SK-N-MC (cell line): ENCODE results near the gene CCDC88C.

Experiments
- DNase-seq: peaks from one replicate; pipeline ENCODE4 v3.0.0-alpha.2; 2011; ENCODE audit warnings: low read depth, low spot score
- H3K27ac ChIP-seq: fragments of 200-600 bp; sonication (generic); 2 replicates; pipeline ENCODE4 v1.5.1; 2016; ENCODE audit warnings: mixed run types
- H3K36me3 ChIP-seq: fragments of 200-600 bp; sonication (generic); 2 replicates; pipeline ENCODE4 v1.6.1; 2017; ENCODE audit warnings: antibody characterized with exemption, low read length, mixed read lengths; ENCODE audit not compliant: insufficient read depth
- H3K4me3 ChIP-seq: fragments of 200-600 bp; sonication (generic); 2 replicates; pipeline ENCODE4 v1.5.1; 2016
- H3K9ac ChIP-seq: fragments of 200-600 bp; sonication (generic); 2 replicates; pipeline ENCODE4 v1.8.0; 2017; ENCODE audit warnings: mixed run types, mixed read lengths; ENCODE audit not compliant: insufficient read length
- H3K9me3 ChIP-seq: fragments of 200-600 bp; sonication (generic); 2 replicates; pipeline ENCODE4 v1.6.1; 2017; ENCODE audit warnings: low read depth, mild to moderate bottlenecking, antibody characterized with exemption, low read length, moderate library complexity, mixed read lengths
- EZH2 ChIP-seq: fragments of 200-600 bp; sonication (generic); IDR thresholded peaks from one replicate; pipeline ENCODE4 v1.6.1; 2017; ENCODE audit warnings: antibody characterized with exemption
- FOXP2 ChIP-seq: optimal IDR thresholded peaks from 2 replicates; pipeline ENCODE3; 2011; ENCODE audit warnings: mild to moderate bottlenecking, moderate library complexity; ENCODE audit not compliant: insufficient read depth; ENCODE audit errors: extremely low read length, control extremely low read depth
- POLR2AphosphoS5 ChIP-seq: IDR thresholded peaks from 2 replicates; pipeline ENCODE4 v1.6.1; 2012; ENCODE audit warnings: mild to moderate bottlenecking, low read depth, low read length, borderline replicate concordance

CCDC88C gene

DNA sequence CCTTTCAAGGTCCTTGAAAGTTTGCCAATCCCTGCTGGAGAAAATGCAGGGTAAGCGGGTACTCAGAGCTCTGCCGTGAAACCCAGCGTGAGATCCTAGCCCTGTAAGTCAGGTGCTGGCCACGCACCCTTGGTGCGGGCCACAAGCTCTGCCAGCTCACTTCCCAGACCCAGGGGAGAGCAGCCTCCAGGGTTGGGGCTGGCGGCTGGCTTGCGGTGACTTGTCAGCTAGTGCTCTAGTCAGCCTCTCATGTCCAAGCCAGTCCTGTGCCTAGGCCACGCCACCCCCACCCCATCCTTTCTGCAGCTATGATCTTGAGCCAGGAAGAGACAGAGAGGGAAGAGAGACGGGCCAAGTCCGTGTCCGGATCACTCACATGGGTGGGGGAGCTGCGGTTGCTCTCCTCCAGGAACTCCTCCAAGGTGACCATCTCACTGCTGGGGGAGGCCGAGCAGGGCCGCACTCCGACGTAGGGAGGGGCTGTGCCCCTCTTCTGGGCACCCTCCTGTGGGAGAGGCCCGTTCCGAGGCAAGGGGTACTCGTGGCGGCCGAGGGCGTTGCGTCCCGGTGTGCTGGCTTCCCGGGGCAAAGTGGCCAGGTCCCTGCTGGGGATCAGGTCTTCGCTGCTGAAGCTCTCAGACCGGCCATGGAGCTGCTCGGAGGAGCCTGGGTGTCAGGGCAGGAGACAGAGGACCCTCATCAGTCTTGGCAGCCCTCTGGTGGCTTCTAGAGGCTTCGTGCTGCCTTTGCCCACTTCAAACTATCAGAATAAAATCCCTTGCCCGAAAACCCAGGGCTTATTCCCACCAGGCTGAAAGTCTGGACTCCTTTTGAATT, 139.9 kb downstream of the CCDC88C start:
- no peak overlapping the region for H3K9ac ChIP-seq
- TF ChIP-seq EZH2: no peak
- TF ChIP-seq POLR2AphosphoS5: no peak
- TF ChIP-seq FOXP2: no peak
- peaks cover 15% of the 10 kb centered on the region; the same call in 1 of the 2 replicates for H3K36me3 ChIP-seq
- H3K4me3 ChIP-seq: no peak overlapping the region
- no peak for DNase-seq
- no peak overlapping the region for H3K27ac ChIP-seq
- H3K9me3 ChIP-seq: no peaks in the 10 kb centered on the region

GRCh38 chr14:91274796-91275195, 142.8 kb downstream of the CCDC88C start:
- peaks cover 8% of the 10 kb centered on the region; the same call in 1 of the 2 replicates for H3K36me3 ChIP-seq
- no peak for TF ChIP-seq EZH2
- no peak for TF ChIP-seq FOXP2
- no peak for TF ChIP-seq POLR2AphosphoS5
- no peak overlapping the region for H3K9ac ChIP-seq
- no peak for DNase-seq
- H3K27ac ChIP-seq: no peak overlapping the region
- no peaks in the 10 kb centered on the region for H3K9me3 ChIP-seq
- H3K4me3 ChIP-seq: no peak overlapping the region

- no peak for TF ChIP-seq POLR2AphosphoS5
- TF ChIP-seq FOXP2: no peak
- no peak for TF ChIP-seq EZH2
- peaks cover 8% of the 10 kb centered on the region; the same call in 1 of the 2 replicates for H3K36me3 ChIP-seq
- no peak overlapping the region for H3K4me3 ChIP-seq
- H3K9ac ChIP-seq: no peak overlapping the region
- H3K9me3 ChIP-seq: no peaks in the 10 kb centered on the region
- H3K27ac ChIP-seq: no peak overlapping the region
- no peak for DNase-seq
Observed at GRCh38 chr14:91273885-91274273, 143.7 kb downstream of the CCDC88C start.

DNA sequence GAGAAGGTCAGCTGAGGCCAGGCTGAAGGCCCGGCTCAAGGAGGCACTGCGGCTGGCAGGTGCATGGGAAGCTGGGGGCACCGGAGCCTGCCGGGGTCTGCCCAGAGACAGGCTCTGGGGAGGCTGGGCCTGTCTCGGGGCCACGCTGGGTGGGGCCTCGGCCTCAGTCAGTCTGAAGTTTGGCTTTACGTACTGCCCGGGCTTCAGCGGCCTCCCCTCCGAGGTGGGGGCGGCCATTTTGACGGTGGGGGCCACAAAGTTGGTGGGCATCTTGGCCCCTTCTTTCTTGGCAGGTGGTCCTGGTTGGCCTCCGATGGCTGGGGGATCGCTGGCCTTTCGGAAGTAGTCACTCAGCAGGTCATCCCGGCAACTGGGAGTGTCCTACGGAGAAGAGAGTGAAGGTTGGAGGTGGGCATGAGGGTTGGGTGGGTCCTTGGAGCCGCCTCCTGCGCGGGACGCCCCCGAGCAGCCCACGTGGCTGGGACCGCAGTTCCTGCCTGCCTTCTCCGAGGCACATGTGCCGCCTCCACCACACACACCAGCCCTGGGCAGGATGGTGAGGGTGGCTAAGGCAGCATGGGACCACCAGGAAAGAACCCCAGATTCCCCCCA, 144.2 kb downstream of the CCDC88C start:
- TF ChIP-seq FOXP2 (no peak), EZH2 (no peak), POLR2AphosphoS5 (no peak)
- H3K4me3 ChIP-seq: no peak overlapping the region
- peaks cover 6% of the 10 kb centered on the region; the same call in 1 of the 2 replicates for H3K36me3 ChIP-seq
- H3K9ac ChIP-seq: no peak overlapping the region
- DNase-seq: no peak
- no peaks in the 10 kb centered on the region for H3K9me3 ChIP-seq
- no peak overlapping the region for H3K27ac ChIP-seq

GRCh38 chr14:91272341-91273272, 145.0 kb downstream of the CCDC88C start:
- TF ChIP-seq EZH2: no peak
- TF ChIP-seq FOXP2: no peak
- TF ChIP-seq POLR2AphosphoS5: no peak
- Histone ChIP-seq H3K36me3 (peaks cover 2% of the 10 kb centered on the region; the same call in 1 of the 2 replicates), H3K27ac (no peak overlapping the region), H3K9ac (no peak overlapping the region), H3K9me3 (no peaks in the 10 kb centered on the region), H3K4me3 (no peak overlapping the region)
- no peak for DNase-seq

GRCh38 chr14:91271639-91272038, 146.0 kb downstream of the CCDC88C start:
- no peak overlapping the region for H3K27ac ChIP-seq
- H3K9me3 ChIP-seq: no peaks in the 10 kb centered on the region
- no peaks in the 10 kb centered on the region; the same call in 1 of the 2 replicates for H3K36me3 ChIP-seq
- no peak for DNase-seq
- H3K4me3 ChIP-seq: no peak overlapping the region
- H3K9ac ChIP-seq: no peak overlapping the region
- no peak for TF ChIP-seq POLR2AphosphoS5

GRCh38 chr14:91270619-91271018, 147.0 kb downstream of the CCDC88C start:
- DNase-seq: no peak
- Histone ChIP-seq H3K36me3 (no peaks in the 10 kb centered on the region; the same call in 1 of the 2 replicates), H3K9me3 (no peaks in the 10 kb centered on the region), H3K4me3 (no peak overlapping the region), H3K9ac (no peak overlapping the region), H3K27ac (no peak overlapping the region)
- TF ChIP-seq POLR2AphosphoS5 (no peak), EZH2 (no peak), FOXP2 (no peak)

DNA sequence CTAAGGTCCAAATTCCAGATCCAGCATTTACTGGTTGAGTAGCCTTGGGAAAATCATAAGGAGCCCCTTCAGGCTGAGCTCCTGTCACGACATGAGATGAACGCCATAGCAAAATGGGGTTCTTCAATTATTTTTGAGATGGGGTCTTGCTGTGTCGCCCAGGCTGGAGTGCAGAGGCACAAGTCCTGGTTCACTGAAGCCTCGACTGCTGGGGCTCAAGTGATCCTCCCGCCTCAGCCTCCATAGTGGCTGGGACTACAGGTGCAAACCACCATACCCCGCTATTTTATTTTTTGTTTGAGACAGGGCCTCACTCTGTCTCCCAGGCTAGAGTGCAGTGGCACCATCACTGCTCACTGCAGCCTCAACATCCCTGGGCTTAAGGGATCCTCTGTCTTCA, 147.4 kb downstream of the CCDC88C start:
- no peak for TF ChIP-seq POLR2AphosphoS5
- TF ChIP-seq EZH2: no peak
- TF ChIP-seq FOXP2: no peak
- no peaks in the 10 kb centered on the region; the same call in 1 of the 2 replicates for H3K36me3 ChIP-seq
- no peak overlapping the region for H3K9ac ChIP-seq
- H3K27ac ChIP-seq: no peak overlapping the region
- H3K9me3 ChIP-seq: no peaks in the 10 kb centered on the region
- H3K4me3 ChIP-seq: no peak overlapping the region
- no peak for DNase-seq
